ENCODE data around the gene SYCP2.
"Not testable (repeated sequence)": the region's sequence is repeated elsewhere in the genome, so short reads cannot be mapped to it uniquely, and the experiment has no call there.

SYCP2 gene

GRCh38 chr20:59933296-59933848 lies at the start of gene SYCP2:
TSS of gene SYCP2 (minus strand) at chr20:59933637. CDS start at chr20:59922413, 11,224 bp downstream.
- no peak for DNase-seq

- no peak for DNase-seq
These were observed 49.6 kb upstream of the SYCP2 start for GRCh38 chr20:59983076-59983475.

- no peak for DNase-seq
These were observed 43.6 kb upstream of the SYCP2 start for GRCh38 chr20:59977086-59977485.

GRCh38 chr20:59976156-59976782 lies 42.8 kb upstream of the SYCP2 start:
- no peak for DNase-seq

- DNase-seq: no peak
These were observed 38.8 kb upstream of the SYCP2 start for GRCh38 chr20:59972037-59972801.

GRCh38 chr20:59971428-59971827 lies 38.0 kb upstream of the SYCP2 start:
- no peak for DNase-seq

GRCh38 chr20:59966428-59966827 lies 33.0 kb upstream of the SYCP2 start:
- no peak for DNase-seq

- no peak for DNase-seq
These were observed 28.7 kb upstream of the SYCP2 start for GRCh38 chr20:59962155-59962554.

GRCh38 chr20:59961423-59961822 lies 28.0 kb upstream of the SYCP2 start:
- DNase-seq: no peak

GRCh38 chr20:59958626-59959025 lies 25.2 kb upstream of the SYCP2 start:
- no peak for DNase-seq

- DNase-seq: no peak
These were observed 24.7 kb upstream of the SYCP2 start, which contains the start of gene CDH26 for GRCh38 chr20:59958123-59958522. TSS of gene CDH26 (plus strand) at chr20:59958423. CDS start at chr20:59958727, 304 bp downstream.

GRCh38 chr20:59957568-59957967 lies 24.1 kb upstream of the SYCP2 start:
- not testable (repeated sequence) for DNase-seq

- DNase-seq: peak; percentile 39 to 46
These were observed 21.8 kb upstream of the SYCP2 start for GRCh38 chr20:59955131-59955796.

- no peak for DNase-seq
These were observed 21.3 kb upstream of the SYCP2 start for GRCh38 chr20:59954718-59955117.

- DNase-seq: no peak
These were observed 16.5 kb upstream of the SYCP2 start for GRCh38 chr20:59949911-59950310.

- DNase-seq: peak; percentile 48 to 62
These were observed 15.6 kb upstream of the SYCP2 start for GRCh38 chr20:59948828-59949720.

GRCh38 chr20:59948212-59948611 lies 14.8 kb upstream of the SYCP2 start:
- DNase-seq: no peak

- DNase-seq: no peak
These were observed 13.9 kb upstream of the SYCP2 start for GRCh38 chr20:59947376-59947775.

- DNase-seq: no peak
These were observed 12.3 kb upstream of the SYCP2 start for GRCh38 chr20:59945731-59946130.

GRCh38 chr20:59945175-59945574 lies 11.7 kb upstream of the SYCP2 start:
- no peak for DNase-seq

GRCh38 chr20:59944726-59945125 lies 11.3 kb upstream of the SYCP2 start:
- DNase-seq: no peak

GRCh38 chr20:59942245-59942644 lies 8.8 kb upstream of the SYCP2 start:
- no peak for DNase-seq

- no peak for DNase-seq
These were observed 7.5 kb upstream of the SYCP2 start for GRCh38 chr20:59940956-59941294.
